T-helper 2 cell treated with Interferon-gamma antibody and Interleukin-4, amounts not matched to agents 100 ng/mL and 5 ng/mL, for 36 hours (primary cell): ENCODE data around the gene MYO10. TPM values are rescaled to one million over a fixed set of nuclear protein-coding genes. Genes with fewer than 3 reads are reported as not detected.

Source experiments
- intact Hi-C: fragments of 100-400 bp; cut with micrococcal nuclease; formaldehyde crosslinking; loops from one replicate; pipeline ENCODE4 v1.15.1; 2023
- total RNA-seq: library from RNA; stranded (reverse); gene quantifications from 2 replicates; pipeline ENCODE4 v1.2.3, GENCODE V29; 2022

The MYO10 gene
- total RNA-seq, 1 donor from 2014 or later = 0.23 TPM

- intact Hi-C loops = no loop called here
Measured at GRCh38 chr5:16943846-16944678, 8.0 kb upstream of the MYO10 start.

GRCh38 chr5:16937503-16938161 is 1.5 kb upstream of the MYO10 start:
- intact Hi-C loops = loop anchor here (5.0 kb wide), 1 partner anchor 320 kb away; the partner anchor contains the start of gene RETREG1

- intact Hi-C loops = loop anchor here (1.0 to 5.0 kb wide), 2 partner anchors 320 to 472 kb away; partner anchors contain the start of genes RETREG1 and ZNF622
Measured at GRCh38 chr5:16936989-16937438, 926 bp upstream of the MYO10 start.

- intact Hi-C loops = loop anchor here (1.0 to 5.0 kb wide), 3 partner anchors 255 to 470 kb away; partner anchors contain the start of genes RETREG1 and ZNF622
Measured at GRCh38 chr5:16935231-16936149, 598 bp downstream of the MYO10 start.

- intact Hi-C loops = loop anchor here (2.0 to 5.0 kb wide), 3 partner anchors 198 to 317 kb away; partner anchors contain the start of gene RETREG1
Measured at GRCh38 chr5:16934677-16935153, 1.4 kb downstream of the MYO10 start.

DNA sequence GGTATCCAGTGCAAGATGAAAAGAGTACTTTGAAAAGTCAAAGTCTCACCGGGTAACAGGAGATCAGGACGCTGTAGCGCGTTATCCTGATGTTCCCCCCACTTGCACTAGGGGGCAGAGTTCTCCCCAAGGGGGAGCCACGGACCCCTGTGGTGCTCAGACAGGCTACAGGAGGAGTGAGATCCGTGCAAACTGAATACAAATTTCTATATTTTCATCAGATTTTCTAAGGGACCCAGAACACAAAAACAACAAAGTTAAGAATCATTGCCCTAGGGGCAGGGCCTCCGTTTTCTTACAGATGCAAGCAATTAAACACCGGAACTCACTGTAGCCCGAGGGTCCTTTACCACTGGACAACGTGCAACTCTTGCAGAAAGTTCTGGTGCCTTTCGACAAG is 2.0 kb downstream of the MYO10 start:
- intact Hi-C loops = loop anchor here (2.0 to 5.0 kb wide), 2 partner anchors 198 to 257 kb away; no protein-coding TSS in a partner anchor

- intact Hi-C loops = loop anchor here (5.0 kb wide), 1 partner anchor 199 kb away; no protein-coding TSS in a partner anchor
Measured at GRCh38 chr5:16933337-16933736, 2.8 kb downstream of the MYO10 start.

GRCh38 chr5:16932401-16932800 is 3.7 kb downstream of the MYO10 start:
- intact Hi-C loops = loop anchor here (5.0 kb wide), 1 partner anchor 200 kb away; no protein-coding TSS in a partner anchor

- intact Hi-C loops = loop anchor here (5.0 kb wide), 1 partner anchor 201 kb away; no protein-coding TSS in a partner anchor
Measured at GRCh38 chr5:16931334-16932110, 4.6 kb downstream of the MYO10 start.

- intact Hi-C loops = loop anchor here (5.0 kb wide), 1 partner anchor 202 kb away; no protein-coding TSS in a partner anchor
Measured at GRCh38 chr5:16930496-16930895, 5.6 kb downstream of the MYO10 start.

DNA sequence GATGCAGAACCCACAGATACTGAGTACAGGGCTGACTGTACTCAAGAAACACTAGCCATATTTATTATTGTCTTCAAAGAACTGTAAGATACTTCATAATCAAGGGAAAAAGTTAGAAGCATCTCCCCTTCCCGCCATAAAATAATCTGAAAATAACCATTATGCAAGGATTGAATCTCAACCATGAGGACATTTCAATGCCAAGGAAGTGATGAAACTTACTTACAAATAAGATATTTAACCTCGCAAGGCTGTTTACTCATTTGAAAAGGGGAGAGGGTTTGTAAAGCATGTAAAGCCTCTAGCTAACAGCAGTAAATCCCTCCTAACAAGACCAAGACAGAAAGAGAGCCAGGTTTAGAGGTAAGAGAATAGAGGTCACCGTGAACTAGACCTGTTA is 6.3 kb downstream of the MYO10 start:
- intact Hi-C loops = loop anchor here (5.0 kb wide), 1 partner anchor 202 kb away; no protein-coding TSS in a partner anchor

GRCh38 chr5:16929347-16929746 is 6.7 kb downstream of the MYO10 start:
- intact Hi-C loops = no loop called here

- intact Hi-C loops = no loop called here
Measured at GRCh38 chr5:16927613-16928012, 8.5 kb downstream of the MYO10 start.

- intact Hi-C loops = no loop called here
Measured at GRCh38 chr5:16926417-16926816, 9.7 kb downstream of the MYO10 start.

GRCh38 chr5:16924206-16924605 is 11.9 kb downstream of the MYO10 start:
- intact Hi-C loops = no loop called here

DNA sequence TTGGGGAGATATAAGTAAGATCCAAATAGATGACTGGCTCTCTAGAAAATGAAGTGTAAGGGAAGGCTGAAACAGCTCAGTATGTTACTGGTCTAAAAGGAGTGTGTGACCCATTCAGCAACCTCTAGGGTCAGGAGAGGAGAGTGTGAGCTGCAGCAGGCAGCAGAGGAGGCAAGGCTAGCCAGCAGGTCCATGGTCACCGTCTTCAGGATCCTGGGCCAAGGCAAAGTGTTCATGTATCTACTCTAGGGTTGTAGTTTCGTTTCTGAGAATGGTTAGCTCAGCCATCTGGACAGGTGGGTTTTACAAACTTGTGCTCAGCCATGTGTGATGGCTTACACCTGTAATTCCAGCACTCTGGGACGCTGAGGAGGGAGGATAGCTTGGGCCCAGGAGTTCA is 13.7 kb downstream of the MYO10 start:
- intact Hi-C loops = no loop called here

DNA sequence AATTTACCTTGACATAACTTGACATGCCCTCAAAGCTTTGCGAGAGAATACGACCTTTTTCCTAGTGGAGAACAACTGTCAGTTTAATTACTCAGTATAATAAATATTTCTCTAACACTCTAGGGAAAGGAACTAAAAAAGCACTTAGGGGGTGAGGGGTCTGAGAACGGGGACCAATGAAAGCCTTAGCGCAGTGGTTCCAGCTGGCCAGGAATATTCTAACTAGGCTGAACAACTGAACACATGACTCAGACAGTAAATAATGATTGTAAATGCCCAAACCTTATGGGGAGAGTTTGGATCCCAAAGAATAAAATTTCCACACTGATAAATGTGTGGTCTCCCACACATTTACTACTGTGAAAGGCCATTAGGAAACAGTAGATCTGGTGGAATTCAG is 14.9 kb downstream of the MYO10 start:
- intact Hi-C loops = no loop called here

GRCh38 chr5:16920109-16920816 is 15.8 kb downstream of the MYO10 start:
- intact Hi-C loops = no loop called here
